ENCODE results near the gene STX16.

Gene STX16

DNA sequence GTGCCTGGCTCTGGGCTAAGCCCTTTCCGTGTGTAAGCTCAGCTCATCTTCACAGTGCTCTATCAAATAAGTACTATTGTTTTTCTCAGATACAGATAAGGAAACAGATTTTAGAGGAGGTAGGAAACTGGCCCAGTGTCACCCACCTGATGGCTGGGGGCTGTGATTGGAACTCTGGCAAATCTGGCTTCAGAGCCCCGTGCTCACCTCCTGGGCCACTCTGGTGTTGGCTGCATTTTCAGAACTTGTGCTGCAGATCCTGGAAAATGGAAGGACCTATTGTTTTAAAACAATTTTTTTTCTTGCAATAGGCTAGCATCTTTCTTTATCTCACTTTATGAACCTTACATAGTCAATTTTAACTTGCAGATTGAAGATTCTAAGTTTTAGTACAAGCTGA, 5.7 kb downstream of the STX16 start:
- no peak for DNase-seq

DNA sequence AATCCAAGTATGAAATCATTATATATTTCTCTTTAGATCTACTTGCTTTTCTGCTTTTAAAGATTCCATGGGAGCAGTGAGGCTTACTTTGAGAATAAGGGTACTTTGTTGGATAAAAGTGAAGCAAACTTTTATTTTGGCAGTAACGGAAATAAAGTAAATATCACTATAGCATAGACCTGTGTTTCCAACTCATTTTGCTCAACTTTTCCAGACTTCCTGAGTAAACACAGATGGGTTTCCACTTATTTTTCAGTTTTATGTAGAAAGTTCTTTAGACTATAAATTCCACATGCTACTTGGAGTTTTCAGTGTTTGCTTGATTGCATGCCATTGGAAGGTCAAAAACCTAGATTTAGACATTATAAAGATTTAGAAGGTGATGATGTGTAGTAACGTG, 6.2 kb downstream of the STX16 start:
- DNase-seq: no peak

DNA sequence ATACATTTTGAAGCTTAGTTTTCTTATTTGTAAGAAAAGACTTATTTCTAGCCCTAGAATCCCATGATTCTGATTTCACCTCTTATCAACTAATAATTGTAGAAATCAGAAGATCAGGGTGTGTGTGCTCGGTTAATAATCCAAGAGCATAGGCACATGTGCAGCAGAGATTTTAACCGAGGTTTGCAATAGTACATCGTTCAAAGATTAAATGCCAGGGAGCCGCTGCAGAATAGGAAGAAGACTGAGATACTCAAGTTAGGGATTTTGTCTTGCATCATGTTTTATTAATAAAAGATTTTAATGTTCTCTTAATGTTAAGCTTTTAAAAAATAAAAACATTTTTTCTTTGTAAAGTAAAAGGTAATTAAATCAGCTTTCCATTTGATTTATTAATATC, 6.9 kb downstream of the STX16 start:
- no peak for DNase-seq

DNA sequence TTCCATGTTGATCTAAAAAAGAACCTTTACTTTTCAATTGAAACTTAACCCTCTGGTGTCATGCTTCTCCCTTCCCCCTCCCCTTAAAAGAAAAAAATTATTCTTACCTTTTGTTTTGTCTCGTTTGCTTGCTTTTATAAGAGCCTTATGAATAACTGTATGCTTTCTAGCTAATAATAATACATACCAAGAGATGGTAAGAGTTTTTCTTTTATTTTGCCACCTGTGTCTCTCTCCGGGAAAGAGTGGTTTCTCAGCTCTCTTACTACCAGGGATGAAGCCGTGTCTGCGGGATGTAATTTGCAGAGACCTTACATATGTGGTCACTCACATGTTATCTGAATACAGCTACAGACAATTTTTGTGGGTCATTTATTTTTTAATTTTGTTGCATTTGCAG, 7.7 kb downstream of the STX16 start:
- no peak for DNase-seq

DNA sequence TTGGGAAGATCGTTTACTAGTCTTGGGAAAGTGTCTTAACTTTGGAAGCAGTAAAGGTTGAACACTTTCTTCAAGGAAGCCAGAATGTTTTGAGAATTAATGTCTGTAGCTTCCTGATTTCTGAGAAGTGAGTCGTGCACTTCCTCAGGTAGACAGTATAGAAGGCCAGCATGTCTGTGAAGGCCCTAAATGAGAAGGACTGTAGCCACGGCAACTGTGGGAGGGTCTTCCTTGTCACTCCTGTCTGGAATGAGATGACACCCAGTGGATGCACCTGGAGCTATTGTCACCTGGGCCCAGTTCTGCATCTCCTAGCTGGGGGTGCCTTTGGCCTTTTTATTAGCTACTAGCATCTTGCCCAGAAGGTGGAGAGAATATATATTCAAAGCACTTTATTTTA, 8.8 kb downstream of the STX16 start:
- DNase-seq: no peak

DNA sequence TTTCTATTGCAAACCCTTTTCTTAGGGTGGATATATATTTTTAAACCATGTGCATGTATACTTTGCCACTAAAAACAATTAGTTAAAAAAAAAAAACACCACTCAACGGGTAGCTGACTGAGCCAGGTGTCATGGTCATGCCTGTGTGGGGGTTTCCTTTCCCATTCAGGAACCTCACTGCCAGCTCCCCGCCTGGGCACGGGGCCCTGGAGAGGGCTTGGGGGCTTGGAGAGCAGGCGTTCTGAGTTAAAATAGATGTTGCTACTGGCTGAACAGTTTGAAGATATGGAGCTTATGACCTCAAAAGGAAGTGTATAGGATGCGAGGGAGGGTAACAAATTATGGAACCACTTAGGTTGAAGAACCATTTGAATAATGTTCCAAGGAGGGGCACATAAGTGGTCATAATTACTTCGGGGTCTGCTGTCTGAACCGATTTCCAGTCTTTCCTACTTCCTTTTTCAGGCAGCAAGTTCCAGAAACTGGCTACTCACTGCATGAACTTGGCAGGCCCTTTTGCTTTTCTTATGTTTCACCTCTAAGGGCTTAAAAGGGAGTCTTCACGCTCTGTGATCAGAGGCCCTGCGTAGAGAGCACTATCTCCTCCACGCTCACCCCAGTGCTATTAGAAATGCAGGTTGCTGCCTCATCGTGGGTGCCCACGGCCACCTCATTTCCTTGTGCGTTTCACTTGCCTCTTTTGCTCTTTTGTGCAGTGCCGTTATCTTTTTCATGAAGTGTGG, 9.9 kb downstream of the STX16 start:
- DNase-seq: no peak

DNA sequence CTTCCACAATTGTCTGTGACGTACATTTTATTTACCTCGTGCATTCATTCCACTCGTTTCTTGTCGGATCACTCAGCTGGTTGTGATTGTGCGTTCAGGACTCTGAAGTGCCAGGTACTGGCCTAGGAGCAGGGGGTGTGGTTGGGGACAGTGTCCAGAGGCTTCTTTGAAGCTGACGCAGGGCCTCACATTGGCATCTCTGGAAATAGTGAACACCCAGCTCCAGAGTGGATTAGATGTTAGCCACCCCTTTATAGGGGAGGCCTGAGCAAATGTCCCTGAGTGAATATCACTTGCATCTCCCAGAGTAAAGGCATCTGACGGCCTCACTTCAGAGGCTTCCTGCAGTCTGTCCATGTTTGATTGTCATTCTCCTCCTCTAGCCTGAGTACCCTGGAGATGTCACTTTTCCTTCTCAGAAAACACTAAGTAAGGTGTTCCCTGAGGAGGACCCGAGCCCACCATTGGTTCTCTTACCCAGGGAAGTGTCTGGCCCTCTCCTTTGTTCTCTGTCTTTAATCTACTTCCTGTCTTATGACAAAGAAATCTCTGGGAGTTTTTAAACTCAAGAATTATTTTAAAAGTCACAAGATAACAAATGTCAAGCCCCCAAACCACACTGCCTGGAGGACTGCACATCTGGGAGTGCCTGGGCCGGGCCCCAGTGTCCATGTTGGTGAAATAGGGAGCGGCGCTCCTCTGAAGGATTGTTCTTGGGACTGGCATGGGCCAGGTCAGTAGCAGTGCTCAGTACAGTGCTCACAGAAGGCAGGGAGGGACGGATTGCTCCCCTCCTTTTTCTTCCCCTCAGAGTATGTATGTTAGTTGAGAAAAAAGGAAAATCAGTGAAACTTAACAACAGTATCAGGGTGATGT, 10.8 kb downstream of the STX16 start:
- DNase-seq: no peak

DNA sequence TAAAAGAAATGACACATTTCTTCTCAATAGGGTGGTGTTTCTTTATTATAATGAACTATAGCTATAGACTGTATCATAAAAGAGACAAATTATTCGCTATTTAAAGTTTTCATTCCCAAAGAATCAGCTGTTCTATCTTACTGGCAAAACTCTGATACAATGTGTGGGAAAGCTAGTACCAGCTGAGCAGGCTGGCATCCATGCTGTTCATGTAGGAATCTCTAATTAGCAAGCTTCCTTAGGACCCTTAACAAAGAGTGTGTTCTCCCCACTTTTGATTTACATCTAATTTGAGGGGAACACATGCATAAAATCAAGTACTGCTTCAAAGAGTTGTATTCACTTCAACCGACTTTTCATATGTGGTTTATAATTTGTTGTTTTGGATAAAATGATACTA, 13.2 kb downstream of the STX16 start:
- no peak for DNase-seq

DNA sequence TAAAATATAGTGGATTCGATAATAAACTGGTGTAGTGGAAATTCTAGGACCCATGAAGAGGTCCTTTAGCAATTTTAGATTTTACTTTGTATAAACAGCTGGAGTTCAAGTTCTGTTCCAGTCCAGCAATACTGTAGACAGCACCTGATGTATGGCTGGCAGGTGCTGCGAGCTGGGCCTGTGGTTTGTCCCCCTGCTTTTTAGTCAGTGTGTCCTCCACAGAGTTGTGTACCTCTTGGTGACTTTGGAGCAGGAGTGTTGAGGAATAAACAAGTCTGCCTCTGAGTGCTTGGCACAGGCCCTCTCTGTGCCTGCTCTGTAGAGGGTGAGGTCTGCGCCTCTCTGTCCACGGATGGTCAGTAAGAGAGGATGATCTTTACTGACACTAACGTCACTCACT, 13.8 kb downstream of the STX16 start:
- DNase-seq: no peak

DNA sequence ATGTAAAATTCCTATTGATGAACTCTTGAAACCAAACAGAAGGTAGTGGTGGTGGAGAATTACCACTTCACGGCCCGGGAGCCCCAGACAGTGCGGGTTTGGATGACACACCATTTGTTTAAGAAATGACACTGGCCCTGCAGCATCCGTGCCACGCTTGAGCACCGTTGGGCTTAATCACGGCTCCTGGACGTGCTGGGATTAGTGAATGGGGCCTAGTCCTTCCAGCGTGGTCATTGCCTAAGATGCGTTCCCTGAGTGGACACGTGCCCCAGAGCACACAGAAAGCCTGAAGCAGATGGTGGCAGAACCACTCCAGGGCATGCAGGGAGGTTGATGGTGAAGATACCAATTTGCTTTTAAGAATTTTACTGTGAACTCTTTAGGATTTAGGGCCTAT, 14.5 kb downstream of the STX16 start:
- no peak for DNase-seq

DNA sequence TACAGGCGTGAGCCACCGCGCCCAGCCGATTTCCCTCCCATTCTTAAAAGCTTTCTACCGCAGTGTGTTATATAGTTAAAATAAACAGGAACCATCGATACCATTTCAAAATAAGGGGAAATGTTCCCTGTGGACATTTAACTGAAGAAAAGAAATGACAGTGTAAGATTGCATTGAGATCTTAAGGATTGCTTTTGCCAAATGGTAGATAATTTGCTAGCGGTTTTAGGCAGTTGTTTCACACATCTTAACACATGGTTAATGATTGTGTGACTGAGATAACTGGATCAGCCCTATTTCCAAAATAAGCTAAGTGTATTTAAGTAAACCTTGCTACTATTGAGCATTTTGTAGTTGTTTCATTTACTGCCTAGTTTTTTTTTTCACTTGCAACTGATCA, 15.6 kb downstream of the STX16 start:
- DNase-seq: no peak

DNA sequence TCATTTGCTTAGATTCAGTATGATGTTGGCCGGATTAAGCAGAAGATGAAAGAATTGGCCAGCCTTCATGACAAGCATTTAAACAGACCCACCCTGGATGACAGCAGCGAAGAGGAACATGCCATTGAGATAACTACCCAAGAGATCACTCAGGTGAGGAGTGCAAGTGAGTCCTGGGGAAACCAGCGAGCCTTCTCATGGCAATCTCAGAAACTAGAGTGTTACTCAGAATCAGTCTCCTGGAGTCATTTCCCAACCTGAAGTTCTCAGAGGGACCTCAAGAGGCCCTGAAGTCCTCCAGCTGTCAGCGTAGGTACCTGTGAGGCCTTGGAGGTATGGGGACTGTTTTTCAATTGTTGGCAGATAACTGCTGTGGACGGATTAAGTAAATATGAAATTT, 16.9 kb downstream of the STX16 start:
- DNase-seq: no peak

DNA sequence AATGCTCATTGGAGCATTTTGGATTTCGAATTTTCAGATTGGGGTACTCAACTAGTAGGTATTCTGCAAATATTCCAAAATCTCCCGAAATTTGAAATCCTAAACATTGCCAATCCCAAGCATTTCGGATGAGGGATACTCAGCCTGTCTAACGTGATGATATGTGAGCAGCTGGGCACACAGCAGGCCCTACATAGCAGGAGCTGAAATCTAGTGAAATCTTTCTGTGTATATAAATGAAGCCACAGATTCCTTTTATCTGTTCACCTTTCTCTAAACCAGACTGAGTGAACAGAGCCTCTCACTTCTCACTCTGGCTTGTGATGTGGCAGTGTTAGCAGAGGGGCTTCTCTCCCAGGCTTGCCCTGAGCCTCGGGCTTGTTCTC, 17.8 kb downstream of the STX16 start:
- DNase-seq: no peak

DNA sequence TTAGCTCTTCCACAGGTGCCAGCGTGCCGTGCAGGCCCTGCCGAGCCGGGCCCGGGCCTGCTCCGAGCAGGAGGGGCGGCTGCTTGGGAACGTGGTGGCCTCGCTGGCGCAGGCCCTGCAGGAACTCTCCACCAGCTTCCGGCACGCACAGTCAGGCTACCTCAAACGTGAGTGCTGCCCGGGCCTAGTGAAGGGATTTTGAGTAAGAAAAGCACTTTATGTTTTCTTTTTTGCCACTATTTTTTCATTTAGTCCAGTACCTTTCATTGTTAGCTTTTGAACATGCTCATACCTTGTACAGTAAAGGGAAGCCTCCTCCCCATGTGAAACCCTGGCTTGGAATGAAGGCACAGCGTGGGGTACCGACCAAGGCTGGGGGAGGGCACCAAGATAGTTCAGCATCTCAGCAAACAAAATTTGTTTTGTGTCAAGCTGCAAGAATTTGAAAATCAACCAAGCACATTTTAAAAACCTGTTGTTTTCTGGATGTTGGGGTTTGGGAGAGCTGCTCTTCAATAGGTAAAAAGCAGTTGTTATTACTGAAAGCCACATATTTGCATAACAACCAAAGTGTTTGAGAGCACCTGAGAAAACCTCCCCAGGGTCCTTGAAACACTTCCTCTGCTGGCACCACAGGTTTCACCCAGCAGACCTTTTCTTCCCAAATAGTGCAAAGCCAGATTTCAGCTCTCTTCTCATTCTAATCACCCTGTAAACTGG, 18.4 kb downstream of the STX16 start:
- no peak for DNase-seq

DNA sequence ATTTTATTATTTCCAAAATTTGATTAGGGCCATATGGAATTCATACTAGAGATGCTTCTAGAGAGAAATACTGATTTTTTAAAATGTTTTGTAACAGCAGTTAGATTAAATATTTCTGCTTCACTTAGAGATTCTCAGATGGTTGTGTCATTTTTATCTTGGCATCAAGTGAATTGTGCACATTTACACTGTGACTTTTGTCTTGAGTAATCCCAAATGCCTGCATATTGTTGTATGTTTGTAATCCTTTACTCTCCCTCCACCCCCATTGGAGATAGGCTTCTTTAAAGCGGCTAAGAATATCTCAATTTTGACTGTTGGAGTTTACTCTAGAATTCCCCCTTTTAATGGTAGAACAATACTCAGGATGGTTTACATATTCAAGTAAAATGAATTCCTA, 19.0 kb downstream of the STX16 start:
- no peak for DNase-seq

DNA sequence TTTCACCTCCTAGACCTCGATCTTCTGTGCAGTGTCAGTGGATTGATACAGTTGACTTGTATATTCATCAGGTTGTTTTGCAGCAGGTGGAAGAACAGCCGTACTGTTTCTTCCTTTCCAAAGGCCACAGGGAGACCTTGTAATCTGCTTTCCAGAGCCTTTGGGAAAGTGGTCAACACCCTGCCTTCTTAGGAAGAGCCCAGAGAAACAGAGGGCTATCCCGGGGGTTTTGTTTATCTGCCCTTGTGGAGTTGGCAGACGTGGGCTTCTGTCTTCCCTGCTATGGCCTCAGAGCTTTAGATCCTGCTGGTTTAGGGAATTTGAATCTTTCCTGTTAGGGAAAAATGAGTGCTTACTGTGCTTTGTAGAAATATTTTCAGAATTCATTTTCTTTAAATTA, 19.6 kb downstream of the STX16 start:
- DNase-seq: no peak

DNA sequence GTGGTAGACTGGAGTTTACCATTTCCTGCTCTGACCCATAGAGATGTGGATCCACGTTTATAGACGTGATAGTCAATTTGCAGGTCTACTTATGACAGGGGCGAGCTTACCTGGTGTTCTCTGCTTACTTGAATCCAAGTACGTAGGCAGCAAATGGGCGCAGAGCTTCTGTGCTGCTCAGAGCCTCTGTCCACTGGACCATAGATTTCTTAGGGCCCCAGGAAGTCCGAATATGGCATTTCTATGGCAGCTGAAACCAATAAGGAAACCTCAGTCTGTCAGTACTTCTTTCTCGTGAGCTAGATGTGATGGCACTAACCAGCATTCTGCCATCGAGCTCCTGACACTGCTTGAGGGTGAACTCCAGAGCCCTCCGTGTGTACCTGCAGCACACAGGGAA, 22.0 kb downstream of the STX16 start:
- no peak for DNase-seq

DNA sequence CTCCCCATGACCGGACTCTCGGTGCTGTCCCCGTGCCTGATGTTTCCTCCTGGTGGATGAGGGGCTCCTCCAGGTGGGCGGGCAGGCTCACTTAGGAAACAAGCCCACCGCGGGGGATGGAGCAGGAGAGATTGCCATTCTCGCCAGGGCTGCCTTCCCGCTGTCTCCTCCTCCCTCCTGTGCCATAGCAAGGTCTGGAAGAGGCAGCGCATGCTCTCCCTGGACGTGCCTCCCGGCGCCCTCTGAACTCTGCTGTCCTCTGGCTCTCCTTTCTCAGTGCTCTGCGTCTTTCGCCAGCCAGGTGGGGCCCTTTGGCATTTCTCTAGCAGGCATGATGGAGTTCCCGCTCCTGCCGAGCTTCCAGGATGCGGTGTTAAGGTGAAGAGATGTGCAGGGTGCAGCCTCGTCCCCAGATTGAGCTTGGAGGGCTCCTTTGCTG, 24.1 kb downstream of the STX16 start:
- DNase-seq: no peak

DNA sequence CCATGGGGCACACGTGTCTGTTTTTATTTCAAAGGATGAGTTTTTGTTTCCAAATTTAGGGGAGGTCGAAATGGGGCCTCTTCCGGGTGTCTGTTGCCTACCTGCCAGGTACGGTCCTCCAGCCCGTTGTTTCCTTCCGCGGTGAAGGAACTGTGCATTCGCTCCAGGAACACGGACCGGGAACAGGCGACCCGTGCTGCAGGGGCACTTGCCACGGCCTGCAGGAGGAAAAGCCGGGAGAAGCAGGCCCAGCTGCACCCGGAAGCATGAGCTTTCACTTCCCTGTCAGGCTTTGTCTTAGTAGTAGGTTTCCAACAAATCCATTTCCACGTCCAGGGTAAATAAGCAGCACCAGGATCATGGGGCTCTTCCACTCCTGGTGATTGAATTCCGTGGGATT, 24.6 kb downstream of the STX16 start:
- DNase-seq: no peak

DNA sequence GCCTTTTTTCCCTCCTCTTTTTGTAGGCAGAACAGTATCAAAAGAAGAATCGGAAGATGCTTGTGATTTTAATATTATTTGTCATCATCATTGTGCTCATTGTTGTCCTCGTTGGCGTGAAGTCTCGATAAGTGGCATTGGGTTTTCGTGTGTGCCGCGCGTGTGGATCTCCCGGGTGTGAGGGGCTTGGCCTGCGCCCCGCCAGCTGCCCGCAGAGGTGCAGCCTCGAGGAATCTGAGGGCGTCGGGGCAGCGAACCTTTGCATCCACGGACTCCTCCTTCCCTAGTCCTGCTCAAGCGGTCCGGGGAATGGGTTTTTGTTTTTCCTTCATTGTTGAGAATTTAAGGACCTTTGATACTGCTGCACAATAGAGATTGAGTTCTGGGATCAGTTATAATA, 25.1 kb downstream of the STX16 start:
- no peak for DNase-seq

DNA sequence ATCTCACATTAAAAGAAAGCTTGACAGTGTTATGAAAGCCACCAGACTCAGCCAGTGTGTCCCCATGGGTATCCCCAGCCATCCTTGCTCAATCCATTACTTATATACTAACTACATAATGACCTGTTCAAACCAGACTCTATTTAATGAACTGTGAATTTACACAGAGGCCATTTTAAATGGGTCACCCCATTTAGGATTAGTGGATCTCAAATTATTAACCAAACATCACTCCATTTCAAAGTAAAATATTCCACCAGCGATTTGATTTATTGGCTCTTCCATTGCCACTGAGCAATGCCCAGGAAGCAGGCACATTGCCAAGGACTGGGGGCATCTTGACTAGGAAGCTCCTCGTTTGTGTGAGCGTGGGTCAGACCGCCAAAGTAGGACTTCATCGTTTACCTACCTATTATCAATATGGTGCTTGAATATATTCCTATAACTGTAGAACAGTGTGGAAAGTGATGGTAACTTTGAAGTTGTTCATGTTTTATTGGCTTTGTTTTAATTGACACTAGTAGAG, 26.1 kb downstream of the STX16 start:
- DNase-seq: no peak

DNA sequence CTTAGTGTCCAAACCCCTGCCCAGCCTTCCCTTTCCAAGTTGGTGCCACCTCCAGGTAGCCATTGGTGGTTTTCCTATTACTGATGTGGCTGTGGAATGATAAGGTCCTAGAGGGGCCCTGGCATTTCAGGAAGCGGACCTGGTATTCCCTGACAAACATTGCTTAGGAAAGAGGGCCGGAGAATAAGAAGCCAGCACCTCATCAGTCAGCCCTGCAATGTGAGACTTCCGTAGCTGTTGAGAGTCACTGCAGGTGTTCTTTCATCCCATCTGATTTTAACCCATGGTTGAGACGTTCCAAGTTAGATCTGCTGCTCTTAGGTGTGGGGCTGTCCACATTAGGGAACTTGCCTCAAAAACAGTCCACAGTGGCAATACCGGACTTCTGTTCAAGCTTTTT, 26.7 kb downstream of the STX16 start:
- no peak for DNase-seq

DNA sequence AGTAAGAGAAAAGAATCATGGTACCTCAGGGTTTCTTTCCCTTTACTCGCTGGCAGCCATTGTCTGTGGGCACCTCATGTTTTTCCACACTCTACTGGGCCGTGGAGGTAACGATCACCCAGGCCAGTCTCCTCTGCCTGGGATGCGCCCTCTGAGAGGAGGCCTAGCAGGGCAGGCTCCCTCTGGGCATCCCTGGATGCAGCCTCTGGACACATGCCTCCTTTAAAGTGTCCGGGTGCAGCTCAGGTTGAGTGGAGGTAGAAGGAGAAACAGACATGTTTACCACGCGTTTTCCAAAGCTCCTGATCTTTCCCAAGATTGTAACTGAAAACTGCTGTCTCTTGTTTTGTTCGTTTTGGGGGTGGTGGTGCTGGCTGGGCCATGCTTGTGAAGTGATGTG, 27.7 kb downstream of the STX16 start:
- no peak for DNase-seq
